ENCODE measurements around the gene PPT2.

PPT2 gene

DNA sequence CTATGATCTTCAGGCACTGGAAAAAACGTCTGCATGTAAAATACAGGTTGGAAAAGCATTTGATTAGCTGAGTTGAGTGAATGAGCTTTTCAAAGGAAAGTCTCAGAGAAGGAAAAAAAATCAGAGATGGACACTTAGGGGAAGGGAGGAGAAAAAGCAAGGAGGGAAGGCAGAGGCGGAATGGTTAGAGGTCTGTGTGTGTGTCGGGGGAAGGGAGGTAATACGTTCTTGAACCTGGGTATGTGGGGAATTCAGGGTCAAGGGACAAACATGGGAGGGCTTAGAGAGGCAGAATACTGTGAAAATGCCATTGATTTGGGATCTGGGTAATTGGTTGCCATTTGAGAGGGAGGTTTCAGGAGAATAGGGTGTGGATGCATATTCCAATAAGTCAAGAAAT, 7.3 kb upstream of the PPT2 start:
- no peak for DNase-seq (ENCODE audit: low read depth)
- no peak overlapping the region for H3K4me3 ChIP-seq (ENCODE audit: low read length)

DNA sequence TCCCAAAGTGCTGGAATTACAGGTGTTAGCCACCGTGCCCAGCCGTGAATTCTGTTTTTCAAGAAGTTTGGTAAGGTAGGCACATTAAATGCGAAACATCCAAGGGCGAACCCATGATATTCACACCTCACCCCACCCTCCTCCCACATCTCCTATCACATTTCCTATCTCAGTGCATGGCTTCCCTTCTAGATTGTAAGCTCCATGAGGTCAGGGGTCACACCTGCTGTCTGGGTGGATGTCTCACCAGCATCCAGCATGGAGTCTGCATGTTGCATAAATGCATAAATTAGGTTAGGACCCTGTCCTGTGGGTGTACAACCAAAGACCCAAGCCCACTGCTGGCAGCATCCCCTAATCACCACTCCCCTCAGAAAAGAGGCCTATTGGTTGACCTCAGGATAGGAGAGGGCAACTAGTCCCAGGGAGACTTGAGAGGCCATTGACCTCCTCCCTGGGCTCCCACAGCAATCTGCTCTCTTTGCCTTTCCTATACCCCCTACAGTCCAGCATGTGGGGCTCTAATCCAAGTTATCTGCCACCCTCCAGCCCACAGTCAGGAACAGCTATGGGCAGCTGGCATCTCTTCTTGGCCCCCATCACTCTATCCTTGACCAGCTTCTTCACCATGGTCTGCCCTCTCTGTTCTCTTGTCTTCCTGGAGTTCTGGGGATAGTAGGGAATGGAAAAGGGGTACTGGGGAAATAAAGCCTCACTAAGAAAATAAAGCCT, 6.4 kb upstream of the PPT2 start:
- TF ChIP-seq, protein P1, sequence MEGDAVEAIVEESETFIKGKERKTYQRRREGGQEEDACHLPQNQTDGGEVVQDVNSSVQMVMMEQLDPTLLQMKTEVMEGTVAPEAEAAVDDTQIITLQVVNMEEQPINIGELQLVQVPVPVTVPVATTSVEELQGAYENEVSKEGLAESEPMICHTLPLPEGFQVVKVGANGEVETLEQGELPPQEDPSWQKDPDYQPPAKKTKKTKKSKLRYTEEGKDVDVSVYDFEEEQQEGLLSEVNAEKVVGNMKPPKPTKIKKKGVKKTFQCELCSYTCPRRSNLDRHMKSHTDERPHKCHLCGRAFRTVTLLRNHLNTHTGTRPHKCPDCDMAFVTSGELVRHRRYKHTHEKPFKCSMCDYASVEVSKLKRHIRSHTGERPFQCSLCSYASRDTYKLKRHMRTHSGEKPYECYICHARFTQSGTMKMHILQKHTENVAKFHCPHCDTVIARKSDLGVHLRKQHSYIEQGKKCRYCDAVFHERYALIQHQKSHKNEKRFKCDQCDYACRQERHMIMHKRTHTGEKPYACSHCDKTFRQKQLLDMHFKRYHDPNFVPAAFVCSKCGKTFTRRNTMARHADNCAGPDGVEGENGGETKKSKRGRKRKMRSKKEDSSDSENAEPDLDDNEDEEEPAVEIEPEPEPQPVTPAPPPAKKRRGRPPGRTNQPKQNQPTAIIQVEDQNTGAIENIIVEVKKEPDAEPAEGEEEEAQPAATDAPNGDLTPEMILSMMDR (IDR thresholded peaks at IDR 0.05; ENCODE audit: insufficient read depth, low read depth, low read length, missing control alignments): no peak
- no peak for DNase-seq (ENCODE audit: low read depth)
- peak overlapping the region; percentile 82 for H3K4me3 ChIP-seq (ENCODE audit: low read length)

More for the DNA sequence above, 7.3 kb upstream of the PPT2 start:
- TF ChIP-seq, protein P1 (IDR thresholded peaks at IDR 0.05; ENCODE audit: insufficient read depth, low read depth, low read length, missing control alignments): no peak

DNA sequence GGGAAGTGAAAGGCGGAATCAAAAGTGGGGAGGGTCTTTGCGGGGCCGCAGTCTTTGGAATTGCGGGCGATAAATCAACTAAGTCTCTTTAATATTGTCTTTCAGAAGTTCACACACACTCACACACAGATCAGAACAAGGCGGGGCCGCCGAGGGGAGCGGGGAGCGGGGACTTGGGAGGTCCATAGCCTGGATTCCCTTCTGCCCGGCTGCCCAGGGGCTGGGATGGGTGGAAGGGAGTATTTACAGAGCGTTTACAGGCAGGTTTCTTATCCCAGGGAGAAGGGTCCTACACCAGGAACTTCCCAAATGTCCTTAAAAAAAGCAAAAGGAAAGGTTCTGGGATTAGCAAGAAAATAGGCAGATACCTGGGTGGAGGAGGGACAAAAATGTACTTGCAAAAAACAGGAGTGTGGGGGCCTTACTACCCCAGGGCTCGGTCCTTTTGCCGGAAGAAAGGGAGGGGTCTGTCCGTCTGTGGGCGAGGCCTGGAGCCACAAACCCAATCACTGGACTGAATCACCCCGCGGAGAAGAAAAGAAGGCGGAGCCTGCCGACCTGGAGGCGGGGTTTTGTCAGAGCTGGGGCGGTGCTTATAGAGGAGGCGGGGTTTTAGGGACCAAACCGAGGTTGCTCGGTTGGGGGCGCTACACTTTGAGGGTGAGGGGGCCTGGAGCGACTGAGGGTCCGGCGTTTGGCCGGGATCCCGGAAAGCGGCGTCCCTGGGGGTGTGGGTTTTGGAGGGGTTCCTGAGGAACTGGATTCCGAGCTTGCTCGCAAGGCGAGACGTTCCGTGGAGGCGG, 5.5 kb upstream of the PPT2 start:
- peak; percentile 89 for DNase-seq (ENCODE audit: low read depth)
- H3K4me3 ChIP-seq (ENCODE audit: low read length): peak overlapping the region; percentile 82

DNA sequence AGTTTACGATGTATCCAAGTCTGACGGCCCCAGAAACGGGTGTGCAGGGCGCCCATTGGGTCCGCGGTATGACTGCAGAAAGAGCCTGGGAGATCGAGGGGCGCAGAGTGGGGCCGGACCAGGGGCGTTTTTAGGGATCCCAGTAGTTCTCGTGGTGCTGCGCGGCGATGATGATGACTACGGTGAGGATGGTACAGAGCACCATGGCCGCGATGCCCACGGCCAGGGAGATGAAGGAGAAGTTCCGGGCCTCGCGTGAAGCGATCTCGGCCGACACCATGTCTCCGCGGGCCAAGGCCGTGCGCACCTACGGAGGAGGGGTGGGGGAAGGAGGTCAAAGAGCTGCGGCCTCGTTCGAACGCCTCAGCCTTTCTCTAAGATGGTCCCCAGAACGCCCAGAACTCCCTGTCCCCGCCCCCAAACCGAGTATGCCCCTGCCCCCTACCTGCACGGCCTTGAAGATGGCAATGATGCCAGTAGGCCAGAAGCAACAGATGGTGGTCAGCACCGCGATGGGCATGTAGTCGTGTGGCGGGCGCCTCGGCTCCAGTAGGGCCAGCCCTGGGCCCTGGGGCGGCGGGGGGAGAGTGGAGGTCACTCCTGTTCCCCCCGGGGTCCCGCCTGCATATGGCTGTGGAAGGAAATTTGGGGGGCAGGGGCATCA, 4.7 kb upstream of the PPT2 start:
- no peak for DNase-seq (ENCODE audit: low read depth)
- TF ChIP-seq, protein P1 (IDR thresholded peaks at IDR 0.05; ENCODE audit: insufficient read depth, low read depth, low read length, missing control alignments): no peak
- peak overlapping the region; percentile 82 for H3K4me3 ChIP-seq (ENCODE audit: low read length)

More for the DNA sequence above, 5.5 kb upstream of the PPT2 start:
- TF ChIP-seq, protein P1 (IDR thresholded peaks at IDR 0.05; ENCODE audit: insufficient read depth, low read depth, low read length, missing control alignments): peak; percentile 55

DNA sequence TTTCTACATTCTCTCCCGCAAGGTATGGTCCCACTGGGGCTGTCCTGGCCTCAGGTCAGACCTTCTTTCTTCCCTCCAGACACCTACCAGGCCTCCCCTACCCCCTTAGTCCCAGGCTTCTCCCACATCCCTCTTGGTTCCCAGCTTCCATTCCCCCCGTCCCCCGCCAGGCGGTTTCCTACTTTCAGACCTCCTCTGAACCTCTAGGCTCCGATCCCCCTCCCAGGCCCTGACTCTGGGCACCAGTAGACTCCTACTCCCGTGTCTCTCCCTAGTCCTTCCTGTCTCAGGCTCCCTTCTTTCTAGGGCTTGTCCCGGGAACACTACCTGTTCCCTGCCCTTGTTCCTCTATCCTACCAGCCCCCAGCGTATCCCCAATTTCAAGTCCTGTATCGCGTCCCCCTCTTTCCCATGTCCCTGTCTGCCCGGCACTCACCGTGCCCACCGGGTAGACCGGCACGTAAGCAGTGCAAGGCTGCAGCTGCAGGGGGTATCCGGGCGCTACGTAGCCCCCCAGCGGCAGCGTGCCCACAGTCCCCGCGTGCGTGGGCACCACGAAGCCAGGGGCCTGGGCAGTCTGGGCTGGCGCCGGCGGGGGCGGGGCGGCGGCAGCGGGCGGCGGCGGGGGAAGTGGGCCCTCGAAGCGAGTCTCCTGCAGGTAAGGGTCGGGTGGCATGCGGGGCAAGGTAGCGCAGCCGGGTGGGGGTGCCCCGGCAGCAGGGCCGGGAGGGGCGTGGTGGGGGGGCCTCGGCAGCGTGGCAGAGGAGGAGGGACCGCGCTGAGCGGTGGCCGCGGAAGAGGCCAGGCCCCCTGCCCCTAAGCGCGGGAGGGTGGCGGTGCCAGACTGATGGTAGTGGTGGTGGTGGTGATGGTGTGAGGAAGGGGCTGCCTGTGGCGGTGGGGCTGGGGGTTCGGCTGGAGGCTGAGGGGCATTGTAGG, 3.7 kb upstream of the PPT2 start:
- TF ChIP-seq, protein P1 (IDR thresholded peaks at IDR 0.05; ENCODE audit: insufficient read depth, low read depth, low read length, missing control alignments): no peak
- DNase-seq (ENCODE audit: low read depth): no peak
- no peak overlapping the region for H3K4me3 ChIP-seq (ENCODE audit: low read length)

Measured in epithelial cell of esophagus (primary cell).